HG03575 (cell line): ENCODE measurements around the gene CNN2.

Experiments
- ATAC-seq: cut with Tn5 transposase; IDR thresholded peaks from one replicate; pipeline ENCODE4 v1.9.1; 2021; ENCODE audit not compliant: unreplicated experiment, insufficient number of reproducible peaks, low FRiP score; ENCODE audit errors: extremely low read depth

Gene CNN2

DNA sequence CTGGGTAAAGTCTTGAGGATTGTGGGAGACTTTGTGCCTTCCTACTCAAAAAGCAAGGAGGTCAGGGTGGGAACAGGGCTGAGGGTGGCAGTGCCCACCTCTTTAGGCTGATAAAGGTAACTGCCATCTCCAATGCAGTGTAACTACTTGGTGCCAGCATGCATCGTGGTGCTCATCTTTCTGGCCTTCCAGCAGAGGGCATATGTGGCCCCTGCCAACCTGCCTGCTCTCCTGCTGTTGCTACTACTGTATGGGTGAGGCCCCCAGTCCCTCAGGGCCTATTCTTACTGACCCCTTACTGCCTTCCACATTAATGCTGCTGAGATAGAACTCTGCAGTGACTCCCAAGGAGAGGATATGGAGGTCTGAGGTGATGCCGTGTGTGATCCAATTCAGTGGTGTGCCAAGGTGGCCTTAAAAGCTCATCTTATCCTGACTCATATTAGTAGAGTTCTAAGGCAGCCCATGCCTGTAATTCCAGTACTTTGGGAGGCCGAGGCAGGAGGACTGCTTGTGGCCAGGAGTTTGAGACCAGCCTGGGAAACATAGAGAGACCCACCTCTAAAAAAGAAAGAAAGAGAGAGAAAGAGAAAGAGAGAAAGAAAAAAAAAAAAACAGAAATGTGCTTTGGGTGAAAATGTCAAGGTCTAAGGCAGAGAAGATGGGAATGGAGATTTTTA, 30.9 kb downstream of the CNN2 start:
- ATAC-seq: no peak

DNA sequence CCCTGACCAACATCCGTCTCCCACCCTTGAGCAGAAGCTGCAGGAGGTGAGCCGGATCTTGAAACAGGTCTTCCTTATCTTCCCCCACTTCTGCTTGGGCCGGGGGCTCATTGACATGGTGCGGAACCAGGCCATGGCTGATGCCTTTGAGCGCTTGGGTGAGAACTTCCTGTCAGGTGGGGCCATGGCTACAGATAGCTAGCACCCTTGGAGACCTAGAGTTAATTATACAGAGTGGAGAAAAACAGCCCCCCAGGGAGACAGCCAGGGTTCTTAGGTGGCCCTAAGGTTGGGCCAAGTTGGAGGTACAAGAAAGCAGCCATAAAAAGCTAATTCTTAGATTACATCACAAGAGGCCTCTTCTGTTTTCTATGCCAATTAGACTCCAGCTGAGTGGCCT, 31.7 kb downstream of the CNN2 start:
- no peak for ATAC-seq

DNA sequence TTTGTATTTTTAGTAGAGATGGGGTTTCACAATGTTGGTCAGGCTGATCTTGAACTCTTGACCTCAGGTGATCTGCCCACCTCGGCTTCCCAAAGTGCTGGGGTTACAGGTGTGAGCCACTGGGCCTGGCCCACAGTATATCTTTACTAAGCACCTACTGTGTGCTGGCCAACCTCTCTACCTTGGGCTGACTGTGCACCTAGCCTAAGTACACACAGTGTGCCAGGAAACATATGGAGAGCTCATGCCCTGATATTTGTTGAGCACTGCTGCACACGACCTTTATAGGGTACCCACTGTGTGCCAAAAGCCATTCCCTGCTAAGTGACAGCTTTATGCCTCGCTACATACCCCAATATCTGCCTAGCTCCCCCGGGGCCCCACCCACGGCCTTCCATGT, 34.3 kb downstream of the CNN2 start:
- no peak for ATAC-seq

DNA sequence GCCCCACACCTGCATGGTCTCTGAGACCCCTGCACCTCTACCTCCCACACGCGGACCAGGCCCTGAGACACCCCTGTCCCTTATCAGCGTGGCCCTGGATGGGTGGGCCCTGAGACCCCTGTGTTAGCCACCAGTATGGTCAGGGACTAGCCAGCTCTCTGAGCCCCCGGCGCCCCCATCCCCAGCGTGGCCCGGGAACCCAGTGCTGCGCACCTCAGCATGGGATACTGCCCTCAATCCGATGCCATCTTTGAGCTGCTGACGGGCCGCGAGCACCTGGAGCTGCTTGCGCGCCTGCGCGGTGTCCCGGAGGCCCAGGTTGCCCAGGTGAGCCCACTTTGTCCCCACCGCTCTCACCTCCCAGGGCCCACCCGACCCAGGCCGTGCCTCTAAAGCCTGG, 35.6 kb downstream of the CNN2 start:
- ATAC-seq: no peak

DNA sequence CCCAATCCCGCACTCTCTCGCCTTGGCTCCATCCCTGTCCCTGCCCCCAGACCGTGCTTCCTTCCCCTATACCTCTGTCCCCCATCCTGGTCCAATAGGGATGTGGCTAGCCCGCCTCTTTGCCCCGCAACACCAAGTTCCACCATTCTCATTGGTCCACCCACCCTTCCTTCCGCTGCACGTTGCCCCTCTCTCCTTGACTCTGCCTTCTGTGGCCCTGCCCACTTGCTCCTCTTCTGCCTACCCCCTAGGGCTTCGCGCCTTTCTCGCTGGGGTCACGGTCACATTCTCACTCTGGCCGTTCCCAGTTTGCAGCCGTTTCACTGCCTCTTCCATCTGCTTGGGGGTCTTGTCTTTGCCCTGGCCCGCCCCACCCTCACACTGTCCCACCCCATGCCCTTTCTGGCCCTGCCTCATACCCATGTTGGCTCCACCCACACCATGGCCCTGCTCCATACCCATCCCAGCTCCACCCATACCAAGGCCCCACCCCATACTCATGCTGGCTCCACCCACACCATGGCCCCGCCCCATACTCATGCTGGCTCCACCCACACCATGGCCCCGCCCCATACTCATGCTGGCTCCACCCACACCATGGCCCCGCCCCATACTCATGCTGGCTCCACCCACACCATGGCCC, 36.1 kb downstream of the CNN2 start:
- no peak for ATAC-seq

DNA sequence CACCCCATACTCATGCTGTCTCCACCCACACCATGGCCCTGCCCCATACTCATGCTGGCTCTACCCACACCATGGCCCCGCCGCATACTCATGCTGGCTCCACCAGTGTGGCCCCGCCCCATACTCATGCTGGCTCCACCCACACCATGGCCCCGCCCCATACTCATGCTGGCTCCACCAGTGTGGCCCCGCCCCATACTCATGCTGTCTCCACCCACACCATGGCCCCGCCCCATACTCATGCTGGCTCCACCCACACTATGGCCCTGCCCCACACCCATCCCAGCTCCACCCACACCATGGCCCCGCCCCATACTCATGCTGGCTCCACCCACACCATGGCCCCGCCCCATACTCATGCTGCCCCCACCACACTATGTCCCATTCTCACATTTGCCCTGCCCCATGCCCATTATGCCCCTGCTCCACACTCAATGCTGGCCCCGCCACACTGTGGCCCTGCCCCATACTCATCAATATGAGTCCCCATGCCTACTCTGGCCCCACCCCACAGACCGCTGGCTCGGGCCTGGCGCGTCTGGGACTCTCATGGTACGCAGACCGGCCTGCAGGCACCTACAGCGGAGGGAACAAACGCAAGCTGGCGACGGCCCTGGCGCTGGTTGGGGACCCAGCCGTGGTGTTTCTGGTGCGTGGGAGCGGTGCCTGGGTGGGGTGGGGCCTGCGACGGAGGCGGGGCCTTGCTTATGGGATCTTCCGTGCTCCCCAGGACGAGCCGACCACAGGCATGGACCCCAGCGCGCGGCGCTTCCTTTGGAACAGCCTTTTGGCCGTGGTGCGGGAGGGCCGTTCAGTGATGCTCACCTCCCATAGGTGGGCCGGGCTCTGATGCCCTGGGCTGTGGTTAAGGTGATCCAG, 36.9 kb downstream of the CNN2 start:
- ATAC-seq: no peak

DNA sequence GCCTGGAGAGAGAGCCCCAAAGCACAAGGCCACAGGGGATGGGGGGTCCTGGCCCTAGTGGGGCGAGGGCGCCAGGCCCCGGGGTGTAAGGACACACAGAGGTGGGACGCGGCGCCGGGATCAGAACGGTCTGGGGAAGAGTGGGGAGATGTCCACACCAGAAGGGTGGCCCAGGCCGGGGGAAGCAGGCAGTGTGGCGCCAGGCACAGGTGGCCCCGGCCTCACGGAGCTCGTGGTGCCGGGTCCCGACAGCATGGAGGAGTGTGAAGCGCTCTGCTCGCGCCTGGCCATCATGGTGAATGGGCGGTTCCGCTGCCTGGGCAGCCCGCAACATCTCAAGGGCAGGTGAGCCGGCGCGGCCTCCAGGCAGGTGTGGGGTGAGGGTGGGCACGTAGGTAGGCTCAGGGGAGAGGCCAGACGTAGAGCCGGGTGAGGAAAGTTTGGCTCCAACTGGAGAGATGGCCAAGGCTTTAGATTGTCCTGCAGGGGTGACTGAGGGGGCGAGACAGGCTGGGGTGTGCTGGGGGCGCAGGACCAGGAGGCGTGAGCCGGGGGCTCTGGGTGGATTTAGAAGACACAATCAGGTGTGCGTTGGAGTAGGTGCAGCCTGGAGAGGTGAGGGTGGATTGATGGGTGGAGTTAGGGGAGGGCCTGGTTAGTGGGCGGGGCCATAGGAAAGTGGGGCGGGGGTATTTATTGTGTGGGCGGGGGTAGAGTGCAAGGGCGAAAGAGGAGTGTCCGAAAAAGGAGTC, 37.7 kb downstream of the CNN2 start:
- no peak for ATAC-seq

DNA sequence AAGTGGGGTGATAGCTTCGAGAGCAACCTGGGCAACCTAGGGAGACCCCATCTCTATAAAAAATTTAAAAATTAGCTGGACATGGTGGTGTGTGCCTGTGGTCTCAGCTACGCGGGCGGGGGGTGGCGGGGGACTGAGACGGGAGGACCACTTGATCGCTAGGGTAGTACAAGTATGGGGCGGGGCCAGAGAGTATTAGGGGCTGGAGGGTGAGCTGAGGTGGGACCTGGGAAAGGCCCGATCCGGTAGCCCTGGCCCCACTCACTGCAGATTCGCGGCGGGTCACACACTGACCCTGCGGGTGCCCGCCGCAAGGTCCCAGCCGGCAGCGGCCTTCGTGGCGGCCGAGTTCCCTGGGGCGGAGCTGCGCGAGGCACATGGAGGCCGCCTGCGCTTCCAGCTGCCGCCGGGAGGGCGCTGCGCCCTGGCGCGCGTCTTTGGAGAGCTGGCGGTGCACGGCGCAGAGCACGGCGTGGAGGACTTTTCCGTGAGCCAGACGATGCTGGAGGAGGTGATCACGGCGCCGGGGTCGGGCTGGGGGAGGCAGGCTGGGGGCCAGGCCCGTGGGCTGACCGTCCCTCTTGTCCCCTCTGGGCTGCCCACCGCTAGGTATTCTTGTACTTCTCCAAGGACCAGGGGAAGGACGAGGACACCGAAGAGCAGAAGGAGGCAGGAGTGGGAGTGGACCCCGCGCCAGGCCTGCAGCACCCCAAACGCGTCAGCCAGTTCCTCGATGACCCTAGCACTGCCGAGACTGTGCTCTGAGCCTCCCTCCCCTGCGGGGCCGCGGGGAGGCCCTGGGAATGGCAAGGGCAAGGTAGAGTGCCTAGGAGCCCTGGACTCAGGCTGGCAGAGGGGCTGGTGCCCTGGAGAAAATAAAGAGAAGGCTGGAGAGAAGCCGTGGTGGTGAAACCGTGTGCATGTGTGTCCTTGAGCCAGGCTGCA, 38.5 kb downstream of the CNN2 start:
- no peak for ATAC-seq

DNA sequence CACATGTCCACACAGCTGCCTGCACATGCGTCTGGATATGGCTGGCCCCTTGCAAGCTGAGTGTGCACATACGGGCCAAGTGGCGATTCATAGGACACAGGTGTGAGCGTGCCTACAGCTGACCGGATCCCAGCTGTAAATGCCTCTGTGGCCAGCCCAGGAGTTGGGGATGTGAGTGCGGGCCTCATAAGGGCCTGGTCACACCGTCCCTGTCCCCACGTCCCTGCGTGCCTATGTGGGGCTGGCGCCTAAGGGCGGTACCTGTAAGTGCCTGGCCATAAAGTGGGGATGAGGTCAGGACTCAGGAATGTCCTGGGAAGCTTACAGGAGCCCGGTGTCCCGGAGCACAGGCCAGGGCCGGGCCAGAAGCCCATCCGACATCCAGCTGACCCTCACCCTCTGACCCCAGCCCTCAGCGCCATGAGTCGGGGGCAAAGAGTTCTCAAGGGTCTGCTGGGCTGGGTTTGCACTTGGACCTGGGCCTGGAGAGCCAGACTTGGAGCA, 39.2 kb downstream of the CNN2 start:
- no peak for ATAC-seq

DNA sequence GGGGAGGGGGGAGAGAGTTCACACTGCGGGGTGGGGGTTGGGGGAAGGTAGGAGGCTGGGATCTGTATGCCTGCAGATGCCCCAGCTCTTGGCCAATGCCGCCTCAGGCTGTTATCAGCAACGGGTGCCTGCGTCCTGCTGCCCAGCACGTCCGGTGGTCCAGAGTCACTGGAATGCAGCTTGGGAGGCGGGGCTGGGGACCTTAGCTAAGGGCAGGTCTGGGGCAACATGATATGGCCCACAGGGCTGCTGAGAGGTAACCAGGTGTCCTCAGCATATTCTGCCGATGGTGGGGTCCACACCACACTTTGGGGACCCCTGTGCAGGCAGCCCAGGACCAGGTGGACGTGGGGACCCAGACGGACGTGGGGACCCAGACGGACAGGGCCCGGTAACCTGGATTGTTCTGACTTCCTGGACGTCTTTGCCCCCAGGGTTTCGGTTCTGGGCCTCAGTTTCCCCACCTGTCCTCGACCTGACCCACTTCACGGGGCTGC, 39.9 kb downstream of the CNN2 start:
- no peak for ATAC-seq

DNA sequence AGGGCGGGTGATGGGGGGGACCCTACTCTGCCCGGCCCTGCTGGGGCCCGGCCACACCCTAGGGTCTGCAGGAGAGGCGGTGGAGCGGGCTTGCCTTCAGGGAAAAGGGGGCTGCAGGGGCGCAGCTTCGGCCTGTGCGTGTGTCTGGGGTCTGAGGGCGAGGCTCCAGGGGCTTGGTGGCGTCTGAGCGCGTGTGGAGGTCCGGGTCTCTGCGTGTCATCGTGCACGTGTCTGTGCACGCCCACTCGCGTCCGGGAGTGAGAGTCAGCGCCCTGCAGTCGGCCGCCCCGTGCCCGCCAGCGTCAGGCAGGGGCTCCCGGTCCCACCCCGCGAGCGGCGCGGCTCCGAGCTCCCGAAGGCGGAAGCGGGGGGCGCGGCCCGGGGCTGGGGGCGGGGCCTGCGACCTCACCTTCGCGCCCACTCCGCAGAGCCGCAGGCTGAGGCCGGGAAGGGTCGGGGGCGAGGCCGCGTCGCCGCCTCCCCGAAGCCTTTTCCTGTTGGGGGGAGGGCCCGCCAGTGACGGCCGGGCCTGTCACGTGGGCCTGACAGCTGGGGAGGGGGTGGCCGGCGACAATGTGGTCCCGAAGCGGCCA, 40.4 kb downstream of the CNN2 start, which contains the start of gene ARHGAP45:
Gene ARHGAP45, plus strand, starts transcription at position 420 of the 593 bp plus-strand sequence. CDS start 239 bp downstream, outside the sequence.
- no peak for ATAC-seq

DNA sequence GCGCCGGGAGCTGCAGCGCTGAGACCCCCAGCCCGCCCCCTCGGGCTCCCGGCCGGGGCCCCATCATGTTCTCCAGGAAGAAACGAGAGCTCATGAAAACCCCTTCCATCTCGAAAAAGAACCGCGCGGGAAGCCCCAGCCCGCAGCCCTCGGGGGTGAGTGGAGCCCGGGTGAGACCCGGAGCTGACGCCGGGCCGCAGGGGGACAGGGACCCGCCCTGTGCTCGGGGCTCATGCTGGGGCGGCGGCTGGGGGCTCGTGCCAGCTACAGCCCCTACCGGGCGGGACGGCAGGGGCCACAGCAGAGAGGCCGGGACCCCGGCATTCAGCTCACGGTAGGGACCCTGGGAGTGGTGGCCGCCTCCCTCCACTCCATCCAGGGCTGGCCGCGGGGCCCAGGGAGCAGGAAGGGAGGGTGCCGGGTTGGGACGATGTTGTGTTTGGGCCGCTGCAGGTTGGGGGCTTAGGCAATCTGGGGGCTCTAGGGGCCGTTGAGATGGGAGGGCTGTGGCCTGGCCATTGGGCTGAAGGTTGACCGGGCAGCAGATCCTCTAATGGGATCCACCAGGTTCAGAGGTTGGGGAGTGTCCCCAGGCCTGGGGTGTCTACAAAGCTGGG, 41.0 kb downstream of the CNN2 start:
- ATAC-seq: no peak

DNA sequence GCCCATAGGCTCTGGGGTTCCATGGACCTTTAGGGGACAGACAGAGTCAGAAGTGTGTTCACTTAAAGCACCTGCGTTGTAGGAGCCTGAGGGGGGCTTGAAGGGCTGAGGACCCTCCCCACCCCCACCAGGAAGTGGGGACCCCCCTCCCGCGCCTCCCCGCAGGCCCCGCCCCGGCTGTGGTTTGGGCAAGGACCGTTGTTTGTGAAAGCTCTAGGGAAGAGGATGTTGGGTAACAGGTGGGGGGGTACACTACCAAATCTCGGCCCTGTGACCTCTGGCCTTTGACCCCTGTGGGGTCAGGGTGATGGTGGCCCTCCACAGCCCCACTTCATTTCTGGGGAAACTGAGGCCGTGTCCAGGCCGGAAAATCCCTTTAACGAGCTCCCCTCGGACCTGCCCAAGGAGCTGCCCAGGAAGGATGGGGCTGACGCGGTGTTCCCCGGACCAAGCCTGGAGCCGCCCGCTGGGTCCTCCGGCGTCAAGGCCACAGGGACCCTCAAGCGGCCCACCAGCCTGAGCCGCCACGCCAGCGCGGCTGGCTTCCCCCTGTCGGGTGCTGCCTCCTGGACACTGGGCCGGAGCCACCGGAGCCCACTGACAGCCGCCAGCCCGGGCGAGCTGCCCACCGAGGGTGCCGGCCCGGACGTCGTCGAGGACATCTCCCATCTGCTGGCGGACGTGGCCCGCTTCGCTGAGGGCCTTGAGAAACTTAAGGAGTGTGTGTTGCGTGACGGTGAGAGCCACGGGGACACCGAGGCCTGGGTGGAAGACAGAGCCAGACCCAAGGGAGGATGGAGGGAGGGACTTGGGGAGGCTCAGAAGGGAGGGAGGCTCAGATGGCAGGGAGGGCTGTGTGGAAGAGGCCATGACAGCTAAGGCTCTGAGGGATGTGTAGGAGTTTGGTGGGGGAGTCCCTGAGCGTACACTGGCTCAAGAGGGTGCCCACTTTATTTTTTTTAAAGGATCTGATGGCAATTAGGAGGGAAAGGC, 41.9 kb downstream of the CNN2 start:
- ATAC-seq: no peak

DNA sequence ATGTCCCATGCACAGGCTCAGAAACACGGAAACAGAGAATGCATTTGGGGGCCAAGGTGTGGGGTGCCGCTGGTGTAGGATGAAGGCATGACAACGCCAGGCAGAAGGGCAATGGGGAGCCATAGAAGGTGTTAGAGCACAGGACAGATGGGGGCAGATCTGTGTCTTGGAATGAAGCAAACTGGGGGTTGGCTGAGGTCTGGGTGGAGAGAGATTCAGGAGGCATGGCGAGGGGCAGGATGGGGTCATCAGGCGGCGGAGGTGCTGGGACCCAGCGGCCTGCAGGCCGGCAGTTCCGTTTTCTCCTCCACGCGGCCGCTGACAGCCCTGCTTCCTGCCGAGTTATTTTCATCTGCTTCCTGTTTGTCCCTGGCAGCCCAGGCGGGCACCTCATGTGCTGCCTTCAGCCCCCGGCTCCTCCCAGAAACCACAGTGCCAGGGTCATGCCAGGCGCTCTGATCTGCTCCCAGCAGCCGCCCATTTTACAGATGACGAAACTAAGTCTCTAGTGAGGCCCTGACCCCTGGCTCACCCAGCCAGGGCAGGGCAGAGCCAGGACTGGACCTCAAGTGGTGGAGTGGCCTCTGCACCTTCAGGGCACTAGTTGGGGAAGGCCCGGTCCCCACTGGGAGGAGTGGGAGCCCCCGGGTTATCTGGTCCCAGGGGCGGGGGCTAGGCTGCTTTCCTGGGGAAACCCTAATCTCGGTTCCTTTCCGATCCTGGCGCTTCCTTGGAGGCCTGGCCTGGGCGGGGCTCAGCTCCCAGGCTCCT, 42.8 kb downstream of the CNN2 start:
- ATAC-seq: no peak

DNA sequence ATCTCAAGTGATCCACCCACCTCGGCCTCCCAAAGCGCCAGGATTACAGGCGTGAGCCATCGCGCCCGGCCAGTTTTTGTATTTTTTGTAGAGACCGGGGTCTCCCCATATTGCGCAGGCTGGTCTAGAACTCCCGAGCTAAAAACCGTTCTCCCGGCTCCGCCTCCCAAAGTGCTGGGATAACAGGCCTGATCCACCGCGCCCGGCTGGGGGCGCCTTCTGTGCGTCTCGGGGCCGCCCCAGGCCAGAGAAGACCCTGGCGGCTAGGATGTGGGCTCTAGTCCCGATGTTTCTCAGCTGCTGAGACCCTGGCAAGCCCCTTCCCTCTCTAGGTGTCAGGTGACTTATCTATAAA, 44.1 kb downstream of the CNN2 start:
- no peak for ATAC-seq
